NCI-H1417 treated with DMSO at 0.1 percent for 48 hours (cell line): ENCODE results near the gene NCOA3.

ENCODE experiments used
- DNase-seq: peaks from one replicate; lab custom pipeline; 2025; lab: John Stamatoyannopoulos, UW

NCOA3 gene

GRCh38 chr20:47598911-47599744, 97.4 kb downstream of the NCOA3 start:
- DNase-seq, result no peak

GRCh38 chr20:47600967-47601547, 99.4 kb downstream of the NCOA3 start:
- DNase-seq, result no peak

GRCh38 chr20:47603260-47603659, 101.6 kb downstream of the NCOA3 start:
- no peak for DNase-seq

- no peak for DNase-seq
Measured at GRCh38 chr20:47605673-47606413, 104.2 kb downstream of the NCOA3 start.

- no peak for DNase-seq
Measured at GRCh38 chr20:47606414-47606982, 104.8 kb downstream of the NCOA3 start.

- no peak for DNase-seq
Measured at GRCh38 chr20:47606983-47607613, 105.4 kb downstream of the NCOA3 start.

GRCh38 chr20:47609001-47609400, 107.3 kb downstream of the NCOA3 start:
- no peak for DNase-seq

GRCh38 chr20:47610247-47610944, 108.7 kb downstream of the NCOA3 start:
- no peak for DNase-seq

GRCh38 chr20:47610945-47611250, 109.2 kb downstream of the NCOA3 start:
- no peak for DNase-seq

GRCh38 chr20:47611785-47612184, 110.1 kb downstream of the NCOA3 start:
- DNase-seq, result no peak

- DNase-seq, result no peak
Measured at GRCh38 chr20:47612670-47613069, 111.0 kb downstream of the NCOA3 start.

GRCh38 chr20:47614703-47615309, 113.1 kb downstream of the NCOA3 start:
- no peak for DNase-seq

- no peak for DNase-seq
Measured at GRCh38 chr20:47618479-47618878, 116.8 kb downstream of the NCOA3 start.

- DNase-seq, result no peak
Measured at GRCh38 chr20:47620808-47621805, 119.4 kb downstream of the NCOA3 start.

GRCh38 chr20:47622118-47622665, 120.5 kb downstream of the NCOA3 start:
- no peak for DNase-seq

- DNase-seq, result no peak
Measured at GRCh38 chr20:47623206-47623605, 121.5 kb downstream of the NCOA3 start.

- DNase-seq, result no peak
Measured at GRCh38 chr20:47627540-47627939, 125.9 kb downstream of the NCOA3 start.

GRCh38 chr20:47629907-47630306, 128.2 kb downstream of the NCOA3 start:
- no peak for DNase-seq

GRCh38 chr20:47631078-47631477, 129.4 kb downstream of the NCOA3 start:
- DNase-seq, result no peak

GRCh38 chr20:47635256-47635655, 133.6 kb downstream of the NCOA3 start:
- DNase-seq, result no peak
